Breast epithelium (tissue), 3 donors: ENCODE measurements around the gene FAAP100.

Source experiments
- CTCF ChIP-seq, 3 donors: fragments of 450-650 bp; IDR thresholded peaks; one replicate each; pipeline ENCODE4 v1.5.1; 2016 to 2017; ENCODE audit warnings: antibody characterized with exemption in 3 of 3, mild to moderate bottlenecking in 3 of 3, moderate library complexity in 3 of 3
- POLR2A ChIP-seq: fragments of 450-650 bp; IDR thresholded peaks from one replicate; pipeline ENCODE4 v1.6.1; 2016; ENCODE audit warnings: antibody characterized with exemption, mild to moderate bottlenecking, moderate library complexity
- POLR2AphosphoS5 ChIP-seq, 3 donors: sonication (generic); formaldehyde crosslinking; IDR thresholded peaks; one replicate each; pipeline ENCODE4 v1.6.1; 2017; ENCODE audit warnings: antibody characterized with exemption in 3 of 3

GRCh38 chr17:81556863-81557262 is 4.7 kb upstream of the FAAP100 start:
- no peak for TF ChIP-seq CTCF (IDR thresholded peaks at IDR 0.05)
- TF ChIP-seq POLR2AphosphoS5 (IDR thresholded peaks at IDR 0.05) = no peak
- no peak for TF ChIP-seq POLR2A
